Uterus (tissue), 4 donors: ENCODE measurements around the gene FMN2. TPM values are rescaled to one million over a fixed set of nuclear protein-coding genes. Genes with fewer than 3 reads are reported as not detected.

Experiments
- DNase-seq, 2 donors: peaks; one replicate each; pipeline ENCODE4 v3.0.0-alpha.2; 2019 to 2020
- H3K27ac ChIP-seq, 2 donors: fragments of 200-600 bp; sonication (generic); 1 replicate in 1 of 2; 2 replicates in 1 of 2; pipeline ENCODE4 v1.5.1; 2016 to 2018
- H3K27me3 ChIP-seq, 2 donors: fragments of 200-600 bp; sonication (generic); one replicate each; pipeline ENCODE4 v1.5.1; 2018 to 2019; ENCODE audit warnings: control low read depth in 1 of 2
- H3K36me3 ChIP-seq, 2 donors: fragments of 200-600 bp; sonication (generic); one replicate each; pipeline ENCODE4 v1.5.1; 2019; ENCODE audit warnings: control low read depth in 1 of 2
- H3K4me1 ChIP-seq, 2 donors: fragments of 200-600 bp; sonication (generic); one replicate each; pipeline ENCODE4 v1.5.1; 2018 to 2019; ENCODE audit warnings: control low read depth in 1 of 2
- H3K4me3 ChIP-seq, 2 donors: fragments of 200-600 bp; sonication (generic); 1 replicate in 1 of 2; 2 replicates in 1 of 2; pipeline ENCODE4 v1.5.1; 2018 to 2019; ENCODE audit warnings: mild to moderate bottlenecking in 1 of 2
- H3K9me3 ChIP-seq, 2 donors: fragments of 200-600 bp; sonication (generic); one replicate each; pipeline ENCODE4 v1.5.1; 2019; ENCODE audit warnings: control low read depth in 1 of 2
- POLR2A ChIP-seq, 2 donors: fragments of 450-650 bp; IDR thresholded peaks; one replicate each; pipeline ENCODE4 v1.6.1; 2016; ENCODE audit warnings: antibody characterized with exemption in 2 of 2, mild to moderate bottlenecking in 1 of 2, moderate library complexity in 1 of 2
- intact Hi-C: fragments of 100-400 bp; cut with DNase I; formaldehyde crosslinking; loops from one replicate; pipeline ENCODE4 v1.15.1; 2023; ENCODE audit warnings: low total_unique reads
- total RNA-seq, 4 donors: library from RNA; depleted of rRNA in 3 of 4; stranded (reverse); fragments of >200 nt in 3 of 4; gene quantifications; one replicate each; pipeline versions ENCODE4 v1.1.0 to v1.2.4, GENCODE V29; 2014 to 2023
- TF ChIP-seq, protein P1 (sequence below), 4 experiments: fragments of 200-600 bp in 2 of 4; fragments of 450-650 bp in 2 of 4; sonication (generic) in 2 of 4; IDR thresholded peaks; one replicate each; pipeline ENCODE4 v1.5.1; 2016 to 2019; ENCODE audit warnings: antibody characterized with exemption in 4 of 4, mild to moderate bottlenecking in 2 of 4, moderate library complexity in 1 of 4
- donor health status: DM: yes; HTN: yes; CAD: no.

Gene FMN2
- total RNA-seq, 4 donors from 2014 or later = 1.0 to 6.5 (median 2.3) TPM; not detected in 1

DNA sequence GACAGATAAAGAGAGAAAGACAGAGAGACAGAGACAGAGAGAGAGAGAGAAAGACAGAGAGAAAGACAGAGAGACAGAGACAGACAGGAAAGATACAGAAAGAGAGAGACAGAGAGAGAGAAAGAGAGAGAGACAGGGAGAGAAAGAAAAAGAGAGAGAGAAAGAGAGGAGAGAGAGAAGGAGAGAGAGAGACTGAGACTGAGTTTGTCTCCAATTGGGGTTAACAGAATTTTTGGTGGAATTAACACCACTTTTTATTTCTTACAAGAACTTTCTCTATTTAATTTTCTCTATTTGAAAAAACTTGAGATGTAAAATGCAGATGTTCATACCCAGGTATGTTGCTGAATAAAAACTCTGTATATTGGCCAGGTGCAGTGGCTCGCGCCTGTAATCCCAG lies 56.6 kb downstream of the FMN2 start:
- intact Hi-C loops = no loop called here
- no peak overlapping the region for H3K4me3 ChIP-seq
- TF ChIP-seq, protein P1, sequence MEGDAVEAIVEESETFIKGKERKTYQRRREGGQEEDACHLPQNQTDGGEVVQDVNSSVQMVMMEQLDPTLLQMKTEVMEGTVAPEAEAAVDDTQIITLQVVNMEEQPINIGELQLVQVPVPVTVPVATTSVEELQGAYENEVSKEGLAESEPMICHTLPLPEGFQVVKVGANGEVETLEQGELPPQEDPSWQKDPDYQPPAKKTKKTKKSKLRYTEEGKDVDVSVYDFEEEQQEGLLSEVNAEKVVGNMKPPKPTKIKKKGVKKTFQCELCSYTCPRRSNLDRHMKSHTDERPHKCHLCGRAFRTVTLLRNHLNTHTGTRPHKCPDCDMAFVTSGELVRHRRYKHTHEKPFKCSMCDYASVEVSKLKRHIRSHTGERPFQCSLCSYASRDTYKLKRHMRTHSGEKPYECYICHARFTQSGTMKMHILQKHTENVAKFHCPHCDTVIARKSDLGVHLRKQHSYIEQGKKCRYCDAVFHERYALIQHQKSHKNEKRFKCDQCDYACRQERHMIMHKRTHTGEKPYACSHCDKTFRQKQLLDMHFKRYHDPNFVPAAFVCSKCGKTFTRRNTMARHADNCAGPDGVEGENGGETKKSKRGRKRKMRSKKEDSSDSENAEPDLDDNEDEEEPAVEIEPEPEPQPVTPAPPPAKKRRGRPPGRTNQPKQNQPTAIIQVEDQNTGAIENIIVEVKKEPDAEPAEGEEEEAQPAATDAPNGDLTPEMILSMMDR (IDR thresholded peaks at IDR 0.05) = no peak
- no peak for TF ChIP-seq POLR2A (IDR thresholded peaks at IDR 0.05)

DNA sequence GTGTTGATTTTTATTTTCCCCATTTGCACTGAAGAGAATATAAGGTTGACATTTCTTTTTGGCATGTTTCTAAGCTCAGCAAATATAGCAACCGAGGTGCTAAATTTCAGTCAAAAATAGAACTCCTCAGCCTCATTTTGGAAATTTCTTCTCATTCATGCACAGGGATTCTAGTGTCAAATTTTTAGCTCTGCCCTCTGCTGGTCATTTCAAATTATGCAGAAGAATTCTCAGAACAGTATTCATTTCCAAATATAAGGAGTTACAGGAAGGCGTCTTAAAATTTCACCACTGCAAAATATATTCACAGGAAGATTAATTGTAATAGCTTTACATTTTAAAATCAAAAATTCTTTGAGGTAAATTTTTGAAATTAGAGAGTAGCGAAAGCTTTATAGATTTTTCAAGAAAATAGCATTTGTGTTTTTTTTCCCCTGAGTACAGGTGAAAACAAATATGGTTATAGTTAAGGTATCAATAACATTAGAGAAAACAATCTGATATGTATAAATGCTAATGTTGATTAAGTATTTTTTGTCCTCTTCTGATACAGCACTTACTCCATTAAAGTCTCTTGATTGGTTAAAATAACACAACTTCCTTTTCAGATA lies 57.9 kb downstream of the FMN2 start:
- Histone ChIP-seq H3K27ac (no peak overlapping the region), H3K4me1 (no peaks in the 10 kb centered on the region), H3K9me3 (no peaks in the 10 kb centered on the region), H3K4me3 (no peak overlapping the region), H3K36me3 (no peaks in the 10 kb centered on the region), H3K27me3 (no peaks in the 10 kb centered on the region)
- intact Hi-C loops = no loop called here
- no peak for DNase-seq
- TF ChIP-seq, protein P1 (IDR thresholded peaks at IDR 0.05) = peak; percentile 28 to 40 (median 38)
- TF ChIP-seq POLR2A (IDR thresholded peaks at IDR 0.05) = no peak

More for the DNA sequence above, 56.6 kb downstream of the FMN2 start:
- no peak overlapping the region for H3K27ac ChIP-seq
- no peaks in the 10 kb centered on the region for H3K27me3 ChIP-seq
- H3K9me3 ChIP-seq = no peaks in the 10 kb centered on the region
- H3K4me1 ChIP-seq = no peaks in the 10 kb centered on the region
- no peak for DNase-seq
- no peaks in the 10 kb centered on the region for H3K36me3 ChIP-seq

DNA sequence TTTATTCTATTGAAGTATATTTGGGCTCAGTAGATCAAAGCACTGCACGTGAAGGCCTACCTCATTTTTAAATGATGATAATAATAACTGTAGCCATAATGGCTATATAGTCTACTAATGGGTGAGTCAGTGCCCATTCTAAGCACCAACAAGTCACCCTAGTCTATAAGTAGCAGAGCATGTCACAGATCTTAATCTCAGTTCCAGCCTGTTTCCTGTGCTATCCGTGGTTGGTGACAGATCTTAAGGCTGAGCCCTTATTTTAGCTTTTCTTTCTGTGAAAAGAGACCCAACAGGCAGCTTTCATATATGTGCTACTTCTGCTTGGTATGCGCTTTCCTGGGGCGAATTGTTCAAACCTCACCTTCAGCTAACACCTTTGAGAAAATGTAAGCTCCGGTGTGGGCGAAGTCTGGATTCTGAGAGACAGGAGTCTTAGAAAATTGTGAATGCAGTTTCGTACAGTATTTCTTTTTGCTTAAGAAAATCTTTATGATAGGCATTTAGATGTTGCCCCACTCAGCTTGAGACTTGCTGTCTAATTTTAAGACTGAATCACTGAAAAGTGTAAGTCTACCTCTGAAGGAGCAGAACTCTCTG lies 59.6 kb downstream of the FMN2 start:
- intact Hi-C loops = no loop called here
- Histone ChIP-seq H3K27ac (no peak overlapping the region), H3K4me1 (no peaks in the 10 kb centered on the region), H3K27me3 (no peaks in the 10 kb centered on the region), H3K4me3 (no peak overlapping the region), H3K36me3 (no peaks in the 10 kb centered on the region), H3K9me3 (no peaks in the 10 kb centered on the region)
- no peak for DNase-seq
- no peak for TF ChIP-seq POLR2A (IDR thresholded peaks at IDR 0.05)
- TF ChIP-seq, protein P1 (IDR thresholded peaks at IDR 0.05) = no peak

DNA sequence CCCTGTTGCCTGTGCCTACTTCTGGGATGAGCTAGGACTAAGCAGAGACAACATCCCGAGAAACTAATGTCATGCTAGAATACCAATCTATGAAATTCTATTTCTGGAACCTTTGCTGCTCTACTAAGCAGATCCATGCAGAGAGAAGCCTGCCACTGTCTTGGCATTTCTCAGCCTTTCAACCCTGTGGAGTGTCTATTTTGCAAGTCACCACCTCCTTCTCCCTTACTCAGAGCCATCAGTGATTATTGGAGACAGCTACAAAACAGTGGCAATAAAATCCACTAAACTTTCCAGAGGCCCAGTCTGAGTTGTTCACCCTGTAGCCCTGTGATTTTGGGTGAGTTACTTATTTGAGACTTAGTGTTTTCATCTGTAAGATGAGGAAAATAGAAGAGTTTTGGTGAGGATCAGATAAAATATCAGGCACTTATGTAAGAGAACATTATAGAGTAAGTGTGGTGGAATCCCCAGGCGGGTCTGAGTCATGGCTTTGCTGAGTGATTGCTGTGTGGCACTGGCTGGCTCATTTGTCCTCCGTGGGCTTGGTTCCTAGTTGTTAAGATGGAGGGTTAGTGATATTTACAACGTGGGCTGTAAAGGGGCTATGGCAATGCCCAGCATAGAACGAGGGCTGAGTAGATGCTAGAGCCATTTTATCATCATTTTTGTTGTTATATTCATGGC lies 61.1 kb downstream of the FMN2 start:
- Histone ChIP-seq H3K36me3 (no peaks in the 10 kb centered on the region), H3K4me1 (no peaks in the 10 kb centered on the region), H3K9me3 (no peaks in the 10 kb centered on the region), H3K4me3 (no peak overlapping the region), H3K27me3 (no peaks in the 10 kb centered on the region), H3K27ac (no peak overlapping the region)
- DNase-seq = no peak
- TF ChIP-seq POLR2A (IDR thresholded peaks at IDR 0.05) = no peak
- TF ChIP-seq, protein P1 (IDR thresholded peaks at IDR 0.05) = no peak
- intact Hi-C loops = no loop called here

DNA sequence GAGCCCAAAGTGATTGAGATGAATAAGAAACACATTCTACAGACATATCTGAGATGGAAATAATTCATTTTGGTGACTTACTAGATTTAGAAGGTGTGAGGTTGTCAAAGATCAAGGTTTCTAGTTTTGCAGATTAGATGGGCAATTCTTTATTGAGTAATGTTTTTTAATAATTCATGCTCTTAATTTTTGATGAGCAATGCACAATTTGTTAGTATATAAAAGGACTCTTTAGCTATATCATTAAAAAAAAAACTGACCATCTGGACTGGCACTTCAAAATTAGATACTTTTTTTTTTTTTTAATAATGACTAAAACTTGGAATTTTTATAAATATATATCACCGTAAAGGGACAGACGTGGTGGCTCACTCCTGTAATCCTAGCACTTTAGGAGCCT lies 63.9 kb downstream of the FMN2 start:
- H3K27me3 ChIP-seq = no peaks in the 10 kb centered on the region
- intact Hi-C loops = no loop called here
- DNase-seq = no peak
- no peak overlapping the region for H3K4me3 ChIP-seq
- H3K36me3 ChIP-seq = no peaks in the 10 kb centered on the region
- no peaks in the 10 kb centered on the region for H3K9me3 ChIP-seq
- no peak for TF ChIP-seq POLR2A (IDR thresholded peaks at IDR 0.05)
- TF ChIP-seq, protein P1 (IDR thresholded peaks at IDR 0.05) = no peak
- H3K4me1 ChIP-seq = no peaks in the 10 kb centered on the region
- no peak overlapping the region for H3K27ac ChIP-seq
